ENCODE data around the gene RAB11FIP3. TPM values are rescaled to one million over a fixed set of nuclear protein-coding genes. Genes with fewer than 3 reads are reported as not detected.
A peak's percentile ranks its signal among the peaks of the same experiment; 100 is the strongest.

Gene RAB11FIP3
- total and polyA plus RNA-seq, 2 of the 13 experiments (the other 11 are each of a cell fraction or from before 2014, with no cell fraction given): 34.3 to 57.6 TPM

DNA sequence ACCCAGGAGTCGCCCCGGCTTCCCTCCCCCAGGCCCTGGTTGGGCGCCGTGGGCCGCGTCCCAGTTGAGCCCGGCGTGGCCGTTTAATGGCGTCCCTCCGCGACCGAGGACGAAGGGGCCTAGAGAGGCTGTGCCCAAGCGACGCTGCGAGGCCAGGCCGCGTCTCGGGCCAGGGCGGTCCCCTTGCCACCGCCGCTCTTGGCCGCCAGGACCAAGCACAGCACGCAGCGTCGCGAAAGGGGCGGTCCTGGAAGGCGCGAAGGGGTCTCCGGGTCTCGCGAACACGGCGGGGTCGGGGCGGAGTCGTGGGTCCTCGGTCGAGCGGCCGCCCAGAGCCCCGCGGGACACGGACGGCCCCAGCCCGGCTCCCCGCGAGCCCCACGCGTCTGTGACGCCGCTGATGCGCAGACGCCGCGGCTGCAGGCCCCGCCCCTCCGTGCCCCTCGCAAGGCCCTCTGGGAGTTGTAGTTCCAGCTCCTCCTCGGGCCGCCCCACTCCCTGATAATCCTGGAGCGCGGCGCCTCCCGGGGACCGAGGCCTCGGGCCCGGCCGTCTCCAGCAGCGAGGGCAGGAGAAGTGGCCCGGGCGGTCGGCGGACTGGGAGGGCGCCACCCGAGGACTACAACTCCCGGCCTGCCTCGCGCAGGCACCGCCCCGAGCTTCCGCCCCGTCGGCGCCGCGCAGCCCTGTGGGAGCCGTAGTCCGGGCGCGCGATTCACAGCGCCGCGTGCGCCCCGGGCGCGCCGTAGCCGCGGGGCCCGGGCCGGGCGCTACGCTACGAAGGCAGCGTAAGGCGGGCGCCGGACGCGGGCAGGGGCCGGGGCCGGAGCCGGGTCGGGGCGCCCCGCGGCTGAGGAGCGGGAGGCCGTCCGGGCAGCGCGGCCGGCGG is 101.8 kb downstream of the RAB11FIP3 start, which contains the start of gene CAPN15 (continued):
- TF ChIP-seq, protein P1, sequence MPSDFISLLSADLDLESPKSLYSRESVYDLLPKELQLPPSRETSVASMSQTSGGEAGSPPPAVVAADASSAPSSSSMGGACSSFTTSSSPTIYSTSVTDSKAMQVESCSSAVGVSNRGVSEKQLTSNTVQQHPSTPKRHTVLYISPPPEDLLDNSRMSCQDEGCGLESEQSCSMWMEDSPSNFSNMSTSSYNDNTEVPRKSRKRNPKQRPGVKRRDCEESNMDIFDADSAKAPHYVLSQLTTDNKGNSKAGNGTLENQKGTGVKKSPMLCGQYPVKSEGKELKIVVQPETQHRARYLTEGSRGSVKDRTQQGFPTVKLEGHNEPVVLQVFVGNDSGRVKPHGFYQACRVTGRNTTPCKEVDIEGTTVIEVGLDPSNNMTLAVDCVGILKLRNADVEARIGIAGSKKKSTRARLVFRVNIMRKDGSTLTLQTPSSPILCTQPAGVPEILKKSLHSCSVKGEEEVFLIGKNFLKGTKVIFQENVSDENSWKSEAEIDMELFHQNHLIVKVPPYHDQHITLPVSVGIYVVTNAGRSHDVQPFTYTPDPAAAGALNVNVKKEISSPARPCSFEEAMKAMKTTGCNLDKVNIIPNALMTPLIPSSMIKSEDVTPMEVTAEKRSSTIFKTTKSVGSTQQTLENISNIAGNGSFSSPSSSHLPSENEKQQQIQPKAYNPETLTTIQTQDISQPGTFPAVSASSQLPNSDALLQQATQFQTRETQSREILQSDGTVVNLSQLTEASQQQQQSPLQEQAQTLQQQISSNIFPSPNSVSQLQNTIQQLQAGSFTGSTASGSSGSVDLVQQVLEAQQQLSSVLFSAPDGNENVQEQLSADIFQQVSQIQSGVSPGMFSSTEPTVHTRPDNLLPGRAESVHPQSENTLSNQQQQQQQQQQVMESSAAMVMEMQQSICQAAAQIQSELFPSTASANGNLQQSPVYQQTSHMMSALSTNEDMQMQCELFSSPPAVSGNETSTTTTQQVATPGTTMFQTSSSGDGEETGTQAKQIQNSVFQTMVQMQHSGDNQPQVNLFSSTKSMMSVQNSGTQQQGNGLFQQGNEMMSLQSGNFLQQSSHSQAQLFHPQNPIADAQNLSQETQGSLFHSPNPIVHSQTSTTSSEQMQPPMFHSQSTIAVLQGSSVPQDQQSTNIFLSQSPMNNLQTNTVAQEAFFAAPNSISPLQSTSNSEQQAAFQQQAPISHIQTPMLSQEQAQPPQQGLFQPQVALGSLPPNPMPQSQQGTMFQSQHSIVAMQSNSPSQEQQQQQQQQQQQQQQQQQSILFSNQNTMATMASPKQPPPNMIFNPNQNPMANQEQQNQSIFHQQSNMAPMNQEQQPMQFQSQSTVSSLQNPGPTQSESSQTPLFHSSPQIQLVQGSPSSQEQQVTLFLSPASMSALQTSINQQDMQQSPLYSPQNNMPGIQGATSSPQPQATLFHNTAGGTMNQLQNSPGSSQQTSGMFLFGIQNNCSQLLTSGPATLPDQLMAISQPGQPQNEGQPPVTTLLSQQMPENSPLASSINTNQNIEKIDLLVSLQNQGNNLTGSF (CRISPR knock-in tag; IDR thresholded peaks at IDR 0.05): 0 out of 2 replicates have a peak, but pooled peaks have one; percentile 24
- TF ChIP-seq HDAC6 (IDR thresholded peaks at IDR 0.05; ENCODE audit: low read depth, low read length): no peak
- TF ChIP-seq BRD4 (CRISPR knock-in tag; IDR thresholded peaks at IDR 0.05): peak; percentile 94
- TF ChIP-seq GLI4 (CRISPR knock-in tag; IDR thresholded peaks at IDR 0.05; ENCODE audit: borderline replicate concordance): peak; percentile 88; the same call in 1 of the 2 replicates
- TF ChIP-seq ZNF263 (CRISPR knock-in tag; IDR thresholded peaks at IDR 0.05): no peak
- no peak; the same call in 1 of the 2 replicates for TF ChIP-seq RNF2 (conservative IDR thresholded peaks at IDR 0.05; ENCODE audit: low read depth)
- no peak for TF ChIP-seq ZNF460 (CRISPR knock-in tag; IDR thresholded peaks at IDR 0.05; ENCODE audit: borderline replicate concordance)
- TF ChIP-seq, protein P2, sequence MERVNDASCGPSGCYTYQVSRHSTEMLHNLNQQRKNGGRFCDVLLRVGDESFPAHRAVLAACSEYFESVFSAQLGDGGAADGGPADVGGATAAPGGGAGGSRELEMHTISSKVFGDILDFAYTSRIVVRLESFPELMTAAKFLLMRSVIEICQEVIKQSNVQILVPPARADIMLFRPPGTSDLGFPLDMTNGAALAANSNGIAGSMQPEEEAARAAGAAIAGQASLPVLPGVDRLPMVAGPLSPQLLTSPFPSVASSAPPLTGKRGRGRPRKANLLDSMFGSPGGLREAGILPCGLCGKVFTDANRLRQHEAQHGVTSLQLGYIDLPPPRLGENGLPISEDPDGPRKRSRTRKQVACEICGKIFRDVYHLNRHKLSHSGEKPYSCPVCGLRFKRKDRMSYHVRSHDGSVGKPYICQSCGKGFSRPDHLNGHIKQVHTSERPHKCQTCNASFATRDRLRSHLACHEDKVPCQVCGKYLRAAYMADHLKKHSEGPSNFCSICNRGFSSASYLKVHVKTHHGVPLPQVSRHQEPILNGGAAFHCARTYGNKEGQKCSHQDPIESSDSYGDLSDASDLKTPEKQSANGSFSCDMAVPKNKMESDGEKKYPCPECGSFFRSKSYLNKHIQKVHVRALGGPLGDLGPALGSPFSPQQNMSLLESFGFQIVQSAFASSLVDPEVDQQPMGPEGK (CRISPR knock-in tag; IDR thresholded peaks at IDR 0.05): peak; percentile 49; the same call in 1 of the 2 replicates
- no peak for TF ChIP-seq NFE2 (CRISPR knock-in tag; IDR thresholded peaks at IDR 0.05)
- TF ChIP-seq ZNF530 (CRISPR knock-in tag; IDR thresholded peaks at IDR 0.05; ENCODE audit: low read depth): no peak; the same call in 1 of the 2 replicates
- TF ChIP-seq NFKB2 (CRISPR knock-in tag; IDR thresholded peaks at IDR 0.05; ENCODE audit: borderline replicate concordance): peak; percentile 75; the same call in 1 of the 2 replicates
- no peak for TF ChIP-seq ATF1 (CRISPR knock-in tag; IDR thresholded peaks at IDR 0.05)
- TF ChIP-seq, protein P3, sequence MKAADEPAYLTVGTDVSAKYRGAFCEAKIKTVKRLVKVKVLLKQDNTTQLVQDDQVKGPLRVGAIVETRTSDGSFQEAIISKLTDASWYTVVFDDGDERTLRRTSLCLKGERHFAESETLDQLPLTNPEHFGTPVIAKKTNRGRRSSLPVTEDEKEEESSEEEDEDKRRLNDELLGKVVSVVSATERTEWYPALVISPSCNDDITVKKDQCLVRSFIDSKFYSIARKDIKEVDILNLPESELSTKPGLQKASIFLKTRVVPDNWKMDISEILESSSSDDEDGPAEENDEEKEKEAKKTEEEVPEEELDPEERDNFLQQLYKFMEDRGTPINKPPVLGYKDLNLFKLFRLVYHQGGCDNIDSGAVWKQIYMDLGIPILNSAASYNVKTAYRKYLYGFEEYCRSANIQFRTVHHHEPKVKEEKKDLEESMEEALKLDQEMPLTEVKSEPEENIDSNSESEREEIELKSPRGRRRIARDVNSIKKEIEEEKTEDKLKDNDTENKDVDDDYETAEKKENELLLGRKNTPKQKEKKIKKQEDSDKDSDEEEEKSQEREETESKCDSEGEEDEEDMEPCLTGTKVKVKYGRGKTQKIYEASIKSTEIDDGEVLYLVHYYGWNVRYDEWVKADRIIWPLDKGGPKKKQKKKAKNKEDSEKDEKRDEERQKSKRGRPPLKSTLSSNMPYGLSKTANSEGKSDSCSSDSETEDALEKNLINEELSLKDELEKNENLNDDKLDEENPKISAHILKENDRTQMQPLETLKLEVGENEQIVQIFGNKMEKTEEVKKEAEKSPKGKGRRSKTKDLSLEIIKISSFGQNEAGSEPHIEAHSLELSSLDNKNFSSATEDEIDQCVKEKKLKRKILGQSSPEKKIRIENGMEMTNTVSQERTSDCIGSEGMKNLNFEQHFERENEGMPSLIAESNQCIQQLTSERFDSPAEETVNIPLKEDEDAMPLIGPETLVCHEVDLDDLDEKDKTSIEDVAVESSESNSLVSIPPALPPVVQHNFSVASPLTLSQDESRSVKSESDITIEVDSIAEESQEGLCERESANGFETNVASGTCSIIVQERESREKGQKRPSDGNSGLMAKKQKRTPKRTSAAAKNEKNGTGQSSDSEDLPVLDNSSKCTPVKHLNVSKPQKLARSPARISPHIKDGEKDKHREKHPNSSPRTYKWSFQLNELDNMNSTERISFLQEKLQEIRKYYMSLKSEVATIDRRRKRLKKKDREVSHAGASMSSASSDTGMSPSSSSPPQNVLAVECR (CRISPR knock-in tag; IDR thresholded peaks at IDR 0.05; ENCODE audit: borderline replicate concordance): peak; percentile 87; the same call in 1 of the 2 replicates
- peak; percentile 50; the same call in 1 of the 2 replicates for TF ChIP-seq MED13 (CRISPR knock-in tag; IDR thresholded peaks at IDR 0.05)
- 0 out of 2 replicates have a peak, but pooled peaks have one; percentile 37 for TF ChIP-seq ZNF567 (CRISPR knock-in tag; IDR thresholded peaks at IDR 0.05; ENCODE audit: borderline replicate concordance)
- no peak for TF ChIP-seq ZNF10 (CRISPR knock-in tag; IDR thresholded peaks at IDR 0.05; ENCODE audit: borderline replicate concordance, low read depth)
- TF ChIP-seq ZNF235 (CRISPR knock-in tag; IDR thresholded peaks at IDR 0.05; ENCODE audit: borderline replicate concordance): no peak
